Ishikawa (cell line): ENCODE data around the gene SHKBP1.

Experiments
- CREB1 ChIP-seq: IDR thresholded peaks from 2 replicates; pipeline ENCODE4 v1.6.1; 2012; ENCODE audit warnings: low read depth
- REST ChIP-seq: IDR thresholded peaks from 2 replicates; pipeline ENCODE4 v1.6.1; 2012; ENCODE audit warnings: low read depth, mild to moderate bottlenecking

DNA sequence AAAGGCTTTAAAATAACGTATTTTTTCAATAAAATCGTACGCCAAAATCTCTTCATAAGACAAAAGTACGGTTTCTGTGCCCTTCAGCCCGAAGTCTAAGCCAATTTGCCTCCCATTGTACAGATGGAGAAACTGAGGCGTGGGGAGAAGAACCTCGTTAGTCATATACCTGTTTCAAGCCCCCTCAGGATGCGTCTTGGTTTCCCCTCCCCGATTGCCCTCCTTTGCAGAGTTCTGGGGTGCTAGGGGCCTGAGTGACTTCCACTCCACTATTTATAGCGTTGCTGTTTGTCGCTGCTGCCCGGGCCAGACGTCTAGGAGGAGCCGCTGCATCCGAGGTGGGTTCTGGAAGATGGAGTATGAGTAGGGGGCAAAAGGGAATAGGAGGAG, 22.2 kb downstream of the SHKBP1 start:
- TF ChIP-seq REST (no peak), CREB1 (no peak)
